Muscle layer of colon (tissue), 2 donors: ENCODE measurements around the gene KLC1.

Experiments
- H3K27ac ChIP-seq: one replicate; pipeline ENCODE4 v1.7.0; 2013; ENCODE audit warnings: low read depth, mild to moderate bottlenecking, low read length, moderate library complexity
- H3K27me3 ChIP-seq, 2 donors: one replicate each; pipeline ENCODE4 v1.7.0; 2013; ENCODE audit warnings: low read length in 2 of 2, mild to moderate bottlenecking in 2 of 2; ENCODE audit not compliant: insufficient read depth in 2 of 2, control insufficient read depth in 1 of 2
- H3K36me3 ChIP-seq: one replicate; pipeline ENCODE4 v1.7.0; 2013; ENCODE audit warnings: mild to moderate bottlenecking, low read length; ENCODE audit not compliant: insufficient read depth
- H3K4me1 ChIP-seq: one replicate; pipeline ENCODE4 v1.7.0; 2013; ENCODE audit warnings: mild to moderate bottlenecking, low read length; ENCODE audit not compliant: insufficient read depth
- H3K4me3 ChIP-seq, 2 donors: one replicate each; pipeline ENCODE4 v1.7.0; 2013; ENCODE audit warnings: low read length in 2 of 2, low read depth in 1 of 2, mild to moderate bottlenecking in 1 of 2, moderate library complexity in 1 of 2
- H3K9ac ChIP-seq: one replicate; pipeline ENCODE4 v1.7.0; 2013; ENCODE audit warnings: low read length
- H3K9me3 ChIP-seq: one replicate; pipeline ENCODE4 v1.7.0; 2013; ENCODE audit warnings: mild to moderate bottlenecking, low read length
- donor health status: abdominal sarcoma.
- donor health status: Adenocarcinoma of cecum.

The KLC1 gene

DNA sequence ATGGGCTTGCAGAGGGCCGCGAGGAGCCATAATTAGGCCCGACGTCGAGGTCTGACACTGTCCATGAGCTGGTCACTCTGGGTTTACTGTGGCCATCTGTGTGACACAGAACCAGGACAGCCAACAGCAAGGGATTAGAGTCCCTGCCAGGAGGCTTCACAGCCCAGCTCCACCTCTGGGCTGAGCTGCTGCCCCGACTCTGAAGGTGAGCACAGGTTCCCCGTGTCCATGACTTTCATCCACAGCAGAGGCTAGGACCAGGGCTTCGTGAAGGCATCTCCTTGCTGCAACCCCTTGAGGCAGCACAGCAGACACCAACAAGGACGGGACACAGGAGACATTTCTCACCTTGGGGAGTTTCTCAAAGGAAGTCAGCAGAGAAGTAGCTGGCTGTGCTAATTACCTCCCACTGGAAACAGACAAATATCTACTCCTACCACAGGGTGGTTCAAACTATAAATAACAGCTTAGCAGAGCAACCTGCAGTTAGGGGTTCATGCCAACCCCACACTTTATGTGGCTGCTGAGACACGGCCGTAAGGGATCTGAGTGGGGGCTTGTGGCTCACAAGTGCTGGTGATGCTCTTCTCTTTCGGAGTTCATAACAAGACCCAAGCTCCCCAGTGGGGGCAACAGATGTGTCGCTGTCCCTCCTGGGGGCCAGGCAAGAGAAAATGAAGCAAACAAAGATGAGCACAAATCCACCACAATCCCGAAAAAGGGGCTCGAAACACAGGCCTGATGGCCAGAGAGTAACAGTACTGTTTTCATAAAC is 115.8 kb downstream of the KLC1 start:
- H3K27me3 ChIP-seq, result no peaks in the 10 kb centered on the region
- no peak overlapping the region for H3K9ac ChIP-seq
- H3K4me1 ChIP-seq, result no peaks in the 10 kb centered on the region
- peaks cover 10% of the 10 kb centered on the region for H3K36me3 ChIP-seq
- H3K9me3 ChIP-seq, result no peaks in the 10 kb centered on the region
- H3K4me3 ChIP-seq, result no peak overlapping the region
- no peak overlapping the region for H3K27ac ChIP-seq

DNA sequence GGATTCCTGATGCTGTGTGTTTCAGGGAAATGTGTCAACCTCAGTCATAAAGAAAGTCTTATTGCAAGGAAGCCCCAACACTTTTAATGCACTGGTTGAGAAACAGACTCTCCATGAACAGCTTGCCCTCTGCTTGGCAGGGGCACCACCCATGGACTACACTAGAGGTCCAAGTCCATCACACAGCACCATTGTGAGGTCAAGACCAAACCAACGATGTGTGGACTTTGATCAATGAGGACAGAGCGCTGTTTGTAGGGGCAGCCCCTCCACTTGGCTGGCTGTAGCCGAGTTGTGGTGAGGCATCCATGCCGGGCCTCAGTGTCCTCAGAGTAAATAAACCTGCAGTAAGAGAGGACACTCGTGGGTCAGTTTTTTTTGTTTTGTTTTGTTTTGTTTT is 116.4 kb downstream of the KLC1 start:
- Histone ChIP-seq H3K27ac (no peak overlapping the region), H3K4me3 (no peak overlapping the region), H3K27me3 (no peaks in the 10 kb centered on the region), H3K9me3 (no peaks in the 10 kb centered on the region), H3K9ac (no peak overlapping the region), H3K4me1 (no peaks in the 10 kb centered on the region), H3K36me3 (peaks cover 10% of the 10 kb centered on the region)

DNA sequence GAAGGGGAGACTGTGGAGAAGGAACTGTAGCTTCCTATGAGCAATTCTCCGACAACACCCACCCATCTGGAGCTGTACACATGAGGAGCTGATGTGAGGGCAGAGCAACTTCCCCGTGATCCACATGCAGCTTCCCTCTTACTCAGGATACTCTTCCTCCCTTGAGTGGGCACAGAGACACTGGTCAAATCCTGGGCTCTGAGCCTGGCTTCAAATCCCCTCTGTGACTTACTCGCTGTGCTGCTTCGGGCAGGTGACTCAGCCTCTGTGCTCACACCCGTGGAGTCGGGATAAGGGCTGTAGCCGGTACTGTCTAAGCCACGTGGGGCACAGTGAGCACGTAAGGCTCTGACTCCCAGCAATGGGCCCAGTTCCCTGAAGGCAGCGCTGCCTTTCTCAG is 117.7 kb downstream of the KLC1 start:
- no peaks in the 10 kb centered on the region for H3K27me3 ChIP-seq

DNA sequence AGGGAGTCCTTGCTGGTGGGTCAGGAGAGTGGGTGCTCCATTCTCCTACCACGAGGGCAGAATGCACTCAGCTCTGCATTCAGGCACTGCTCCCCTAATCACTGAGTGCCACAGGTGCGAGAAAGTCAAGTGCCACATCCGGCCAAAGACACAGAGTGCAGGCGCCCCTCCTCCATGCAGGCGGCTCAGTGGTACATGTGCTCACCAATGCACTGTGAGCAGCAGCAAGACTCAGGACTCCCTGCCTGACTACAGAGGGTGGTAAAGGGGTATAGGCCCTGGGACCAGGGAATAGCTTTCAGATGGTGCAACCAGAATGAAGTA is 119.5 kb downstream of the KLC1 start:
- no peak overlapping the region for H3K27ac ChIP-seq
- no peak overlapping the region for H3K9ac ChIP-seq
- H3K36me3 ChIP-seq, result peaks cover 4% of the 10 kb centered on the region
- H3K4me1 ChIP-seq, result no peaks in the 10 kb centered on the region
- H3K4me3 ChIP-seq, result no peak overlapping the region
- H3K9me3 ChIP-seq, result no peaks in the 10 kb centered on the region
- no peaks in the 10 kb centered on the region for H3K27me3 ChIP-seq

More for the DNA sequence above, 117.7 kb downstream of the KLC1 start:
- Histone ChIP-seq H3K27ac (no peak overlapping the region), H3K36me3 (peaks cover 5% of the 10 kb centered on the region), H3K9ac (no peak overlapping the region), H3K4me1 (no peaks in the 10 kb centered on the region), H3K9me3 (no peaks in the 10 kb centered on the region), H3K4me3 (no peak overlapping the region)

DNA sequence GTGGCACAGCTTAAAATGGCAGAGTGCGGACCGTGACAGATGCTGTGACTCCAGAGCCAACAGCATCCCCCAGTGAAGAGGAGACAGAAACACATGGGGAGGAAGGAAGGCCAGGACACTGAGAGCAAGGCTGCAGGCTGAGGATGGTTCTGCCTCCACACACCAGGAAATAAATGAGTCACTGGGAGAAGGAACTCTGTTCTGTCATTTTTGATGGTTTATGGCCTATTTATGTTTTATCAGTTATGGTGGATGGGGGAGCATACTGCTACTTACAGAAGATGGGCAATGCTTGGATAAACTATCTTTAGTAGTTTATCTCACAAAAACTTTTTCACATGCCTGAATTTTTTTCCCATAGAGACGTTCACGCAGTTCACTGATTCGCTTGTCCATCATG is 120.4 kb downstream of the KLC1 start:
- H3K4me3 ChIP-seq, result no peak overlapping the region
- peaks cover 4% of the 10 kb centered on the region for H3K36me3 ChIP-seq
- H3K4me1 ChIP-seq, result no peaks in the 10 kb centered on the region
- no peaks in the 10 kb centered on the region for H3K27me3 ChIP-seq
- H3K27ac ChIP-seq, result no peak overlapping the region
- no peaks in the 10 kb centered on the region for H3K9me3 ChIP-seq
- no peak overlapping the region for H3K9ac ChIP-seq

DNA sequence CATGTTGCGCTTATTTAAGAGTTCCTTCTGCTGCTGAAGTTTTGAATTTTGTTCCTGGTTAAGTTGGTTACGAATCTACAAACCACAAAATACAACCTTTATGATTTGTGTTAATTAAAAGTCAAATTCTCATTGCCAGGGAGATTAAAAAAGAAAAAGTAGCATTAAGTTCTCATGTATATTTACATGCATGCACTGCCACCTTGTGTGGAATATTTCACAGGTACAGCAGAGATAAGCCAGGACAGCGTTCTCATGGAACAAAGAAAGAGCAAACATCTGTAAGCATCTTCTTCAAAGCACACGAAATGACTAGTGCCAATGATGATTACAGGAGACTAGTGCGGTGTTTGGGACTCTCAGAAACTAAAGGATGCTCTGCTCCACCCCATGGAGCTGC is 120.8 kb downstream of the KLC1 start:
- H3K4me3 ChIP-seq, result no peak overlapping the region
- no peaks in the 10 kb centered on the region for H3K27me3 ChIP-seq
- H3K4me1 ChIP-seq, result no peaks in the 10 kb centered on the region
- H3K9me3 ChIP-seq, result no peaks in the 10 kb centered on the region
- H3K27ac ChIP-seq, result no peak overlapping the region
- no peak overlapping the region for H3K9ac ChIP-seq
- peaks cover 4% of the 10 kb centered on the region for H3K36me3 ChIP-seq
